ENCODE results near the gene MOXD1.

MOXD1 gene

GRCh38 chr6:132400883-132401617 is at the start of gene MOXD1:
TSS of gene MOXD1 (minus strand) at chr6:132401475. CDS start at chr6:132401426, 49 bp downstream.
- no peak for DNase-seq (ENCODE audit: low spot score)

GRCh38 chr6:132446855-132447241 is 45.6 kb upstream of the MOXD1 start:
- DNase-seq (ENCODE audit: low spot score) = no peak

GRCh38 chr6:132446141-132446854 is 45.0 kb upstream of the MOXD1 start:
- no peak for DNase-seq (ENCODE audit: low spot score)

- DNase-seq (ENCODE audit: low spot score) = no peak
Observed at GRCh38 chr6:132445201-132445951, 44.1 kb upstream of the MOXD1 start.

GRCh38 chr6:132443206-132443605 is 41.9 kb upstream of the MOXD1 start:
- no peak for DNase-seq (ENCODE audit: low spot score)

DNA sequence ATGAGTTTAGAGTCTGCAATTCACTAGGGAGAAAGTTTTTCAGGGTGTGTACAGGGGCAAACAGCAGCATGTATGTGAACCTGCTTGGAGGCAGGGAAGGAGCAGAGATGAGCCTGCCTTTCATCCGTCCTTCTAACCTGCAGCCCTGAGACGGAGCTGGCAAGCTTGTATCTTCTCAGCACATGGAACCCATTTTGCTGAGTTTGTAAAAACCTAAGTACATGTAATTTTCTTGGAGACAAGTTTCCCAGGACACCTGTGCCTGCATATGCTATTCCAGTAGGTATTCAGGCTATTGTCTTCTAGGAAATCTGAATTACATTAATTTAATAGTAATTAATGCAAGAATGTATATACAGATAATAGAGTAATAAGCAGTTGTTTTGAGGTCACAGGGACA is 28.8 kb upstream of the MOXD1 start:
- DNase-seq (ENCODE audit: low spot score) = no peak

- DNase-seq (ENCODE audit: low spot score) = no peak
Observed at GRCh38 chr6:132425176-132425575, 23.9 kb upstream of the MOXD1 start.

DNA sequence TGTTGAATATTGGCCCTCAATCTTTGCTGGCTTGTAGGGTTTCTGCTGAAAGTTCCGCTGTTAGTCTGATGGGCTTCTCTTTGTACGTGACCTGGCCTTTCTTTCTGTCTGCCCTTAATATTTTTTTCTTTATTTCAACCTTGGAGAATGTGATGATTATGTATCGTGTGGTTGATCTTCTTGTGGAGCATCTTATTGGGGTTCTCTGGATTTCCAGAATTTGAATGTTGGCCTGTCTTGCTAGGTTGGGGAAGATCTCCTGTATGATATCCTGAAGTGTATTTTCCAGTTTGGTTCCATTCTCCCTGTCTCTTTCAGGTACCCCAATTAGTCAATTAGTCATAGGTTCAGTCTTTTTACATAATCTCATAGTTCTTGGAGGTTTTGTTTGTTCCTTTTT is 22.6 kb upstream of the MOXD1 start:
- DNase-seq (ENCODE audit: low spot score) = no peak

DNA sequence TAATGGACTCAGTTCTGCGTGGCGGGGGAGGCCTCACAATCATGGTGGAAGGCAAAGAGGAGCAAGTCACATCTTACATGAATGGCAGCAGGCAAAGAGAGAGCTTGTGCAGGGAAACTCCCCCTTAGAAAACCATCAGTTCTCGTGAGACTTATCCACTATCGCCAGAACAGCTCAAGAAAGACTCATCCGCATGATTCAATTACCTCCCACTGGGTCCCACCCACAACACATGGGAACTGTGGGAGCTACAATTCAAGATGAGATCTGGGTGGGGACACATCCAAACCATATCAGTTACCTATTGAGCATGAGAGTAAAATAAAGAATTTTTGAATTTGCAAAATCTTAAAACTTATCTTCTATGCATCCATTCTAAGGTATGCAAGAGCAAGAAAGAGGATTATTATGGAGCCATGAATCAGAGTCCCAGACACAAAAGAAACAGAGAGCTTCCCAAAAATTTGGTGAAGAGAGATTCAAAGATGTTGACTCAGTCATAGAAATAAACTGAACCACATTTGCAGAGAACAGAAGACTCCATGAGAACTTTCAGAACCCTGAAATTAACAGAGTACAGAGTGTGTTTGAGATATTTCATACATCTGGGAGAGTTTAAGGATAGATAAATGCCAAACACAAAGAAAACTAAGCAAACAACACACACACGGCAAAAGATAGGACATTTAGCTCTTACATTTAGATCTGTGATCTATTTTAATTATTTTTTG is 17.1 kb upstream of the MOXD1 start:
- DNase-seq (ENCODE audit: low spot score) = no peak

DNA sequence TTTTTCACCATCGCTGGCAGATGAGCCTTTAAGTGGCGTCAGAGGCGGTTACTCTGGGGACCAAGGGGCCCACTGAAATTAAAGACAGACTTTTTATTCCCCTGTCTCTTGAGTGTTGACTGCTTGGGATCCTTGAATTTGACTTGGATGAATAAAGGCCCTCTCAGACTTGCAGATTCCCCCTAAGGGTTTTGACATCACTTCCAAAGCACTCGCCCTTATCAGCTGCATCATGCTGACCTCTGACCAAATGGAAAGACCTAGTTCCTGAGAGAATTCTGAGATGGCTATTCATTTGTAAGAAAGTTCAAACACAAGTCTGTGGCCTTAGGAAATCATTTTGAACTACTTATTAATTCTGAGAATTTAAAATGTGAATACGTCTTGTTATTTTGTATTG is 13.5 kb upstream of the MOXD1 start:
- DNase-seq (ENCODE audit: low spot score) = no peak

DNA sequence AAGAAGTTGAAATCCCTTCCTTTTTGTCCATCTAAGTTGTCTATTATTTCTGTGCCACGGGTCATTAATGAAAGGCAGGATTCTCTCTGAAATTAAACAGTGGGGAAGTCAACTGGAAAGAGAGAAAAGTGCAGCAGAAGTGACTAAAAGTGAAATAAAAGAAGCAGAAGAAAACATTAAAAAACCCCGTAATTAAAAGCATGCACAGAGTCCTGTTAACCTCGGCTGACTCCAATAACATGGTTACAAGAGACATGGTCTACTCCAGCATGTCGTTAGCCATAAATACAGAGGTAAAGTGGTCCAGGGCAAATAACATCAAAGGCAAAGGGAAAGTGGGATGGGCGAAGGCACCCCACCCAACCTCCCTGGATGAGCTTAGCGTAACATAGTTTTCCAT is 13.0 kb upstream of the MOXD1 start:
- DNase-seq (ENCODE audit: low spot score) = no peak

- DNase-seq (ENCODE audit: low spot score) = no peak
Observed at GRCh38 chr6:132413499-132413802, 12.2 kb upstream of the MOXD1 start.

GRCh38 chr6:132412656-132413498 is 11.6 kb upstream of the MOXD1 start:
- no peak for DNase-seq (ENCODE audit: low spot score)

DNA sequence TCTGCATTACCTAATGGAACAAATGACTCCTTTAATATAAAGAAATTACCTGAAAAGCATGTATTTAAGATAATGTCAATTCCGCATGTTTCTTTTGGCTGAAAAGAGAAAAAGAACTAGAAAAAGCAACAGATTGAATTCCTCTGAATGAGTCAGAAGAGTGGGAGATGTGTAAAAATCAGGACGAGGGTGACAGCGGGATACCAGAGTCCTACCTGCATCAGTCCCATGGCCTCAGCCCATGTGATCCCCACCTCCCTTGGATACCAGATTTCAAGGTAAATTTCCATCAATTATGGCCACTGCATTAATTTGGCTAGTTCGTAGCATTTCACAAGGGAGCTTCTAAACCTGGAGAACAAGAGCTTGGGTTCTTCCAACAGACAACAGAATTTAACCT is 10.0 kb upstream of the MOXD1 start:
- no peak for DNase-seq (ENCODE audit: low spot score)

- no peak for DNase-seq (ENCODE audit: low spot score)
Observed at GRCh38 chr6:132410830-132411229, 9.6 kb upstream of the MOXD1 start.

GRCh38 chr6:132405143-132405915 is 4.1 kb upstream of the MOXD1 start:
- no peak for DNase-seq (ENCODE audit: low spot score)

DNA sequence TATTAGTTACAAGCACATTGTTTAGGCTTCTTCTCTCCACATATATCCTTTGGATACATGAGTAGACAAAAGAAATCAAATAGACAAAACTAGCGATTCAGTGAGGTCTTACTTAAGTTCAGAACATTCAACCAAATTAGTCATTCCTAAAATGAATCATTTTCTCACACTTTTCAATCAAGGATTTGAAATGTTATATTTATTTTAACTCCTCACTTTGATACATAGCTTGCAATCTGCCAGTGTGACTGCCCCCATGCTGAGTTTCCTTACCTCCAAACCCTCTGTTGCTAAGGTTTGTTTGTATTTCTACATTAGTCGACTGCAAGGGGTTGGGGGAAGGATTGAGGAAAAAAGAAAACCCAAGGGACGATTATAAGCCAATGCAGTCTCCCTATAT is 3.5 kb upstream of the MOXD1 start:
- DNase-seq (ENCODE audit: low spot score) = no peak

DNA sequence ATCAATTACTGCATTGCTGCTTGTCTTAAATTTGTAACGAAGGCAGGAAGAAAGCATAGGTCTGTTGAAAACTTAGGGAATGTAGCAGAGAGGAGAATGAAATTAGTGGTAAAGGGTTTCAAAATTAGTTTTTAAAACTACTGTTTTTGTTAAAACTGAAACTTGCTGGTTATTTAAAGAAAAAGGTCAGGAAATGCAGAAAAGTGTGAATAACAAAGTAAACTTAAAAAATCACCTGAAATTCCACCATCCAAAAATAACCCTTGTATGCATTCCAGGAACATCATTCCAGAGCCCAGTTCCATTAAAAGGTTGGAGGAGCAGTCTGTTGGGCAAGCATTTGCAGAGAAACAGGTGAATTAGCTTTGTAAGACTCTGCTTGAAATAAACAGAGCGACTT is 3.1 kb upstream of the MOXD1 start:
- no peak for DNase-seq (ENCODE audit: low spot score)

- no peak for DNase-seq (ENCODE audit: low spot score)
Observed at GRCh38 chr6:132401618-132402285, 477 bp upstream of the MOXD1 start.

DNA sequence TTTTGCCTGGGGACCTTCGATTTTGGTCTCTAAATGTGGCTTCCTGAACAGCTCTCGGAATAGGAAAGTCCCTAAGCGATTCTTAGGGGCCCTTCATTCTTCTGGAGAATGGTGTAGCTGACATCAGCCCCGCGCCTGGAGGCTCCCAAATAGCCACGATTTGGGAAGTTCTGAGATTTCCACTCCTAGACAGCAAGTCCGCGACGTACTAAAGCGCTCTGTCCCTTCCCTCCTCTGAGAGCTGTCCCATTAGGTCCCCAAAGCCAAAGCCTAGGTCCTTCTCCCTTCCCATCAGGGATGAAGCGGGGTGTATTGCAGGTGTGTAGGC is 756 bp downstream of the MOXD1 start:
- DNase-seq (ENCODE audit: low spot score) = no peak
